ENCODE measurements around the gene SIPA1L3. TPM values are rescaled to one million over a fixed set of nuclear protein-coding genes. Genes with fewer than 3 reads are reported as not detected.

The SIPA1L3 gene
- total and polyA plus RNA-seq, 10 of the 15 experiments (the other 5 are each of a cell fraction or from before 2014, with no cell fraction given): 0.24 to 66.2 (median 19.1) TPM

GRCh38 chr19:38250428-38250820 is 343.4 kb downstream of the SIPA1L3 start:
- ChIA-PET POLR2A (no interaction called here), SMC1A (ENCODE audit: uncharacterized antibody, unreplicated experiment) (interaction anchor here (0.8 kb wide), 1 partner anchor 9 kb away, joined by 3 read pairs; no protein-coding TSS in a partner anchor), RAD21 (ENCODE audit: unreplicated experiment) (no interaction called here), CTCF (no interaction called here)
- Histone ChIP-seq H2AFZ (ENCODE audit: control insufficient read depth, low read depth, low read length) (no peak overlapping the region), H3K9ac (ENCODE audit: control insufficient read depth, insufficient read depth, low read length) (no peak overlapping the region), H3K36me3 (ENCODE audit: control insufficient read depth in 2 of 2, insufficient read depth in 2 of 2, low read length in 1 of 2) (no peaks in the 10 kb centered on the region), H3K4me2 (ENCODE audit: control insufficient read depth, insufficient read depth) (no peak overlapping the region), H3K9me3 (replicated peaks; ENCODE audit: control insufficient read depth, insufficient read depth, low read length) (no peaks in the 10 kb centered on the region), H3K4me1 (ENCODE audit: control insufficient read depth, insufficient read depth, low read length) (no peaks in the 10 kb centered on the region), H4K20me1 (ENCODE audit: control insufficient read depth, insufficient read depth) (no peaks in the 10 kb centered on the region), H3K27ac (ENCODE audit: control insufficient read depth, insufficient read depth) (no peak overlapping the region), H3K79me2 (ENCODE audit: control insufficient read depth, insufficient read depth, low read length) (no peaks in the 10 kb centered on the region), H3K4me3 (no peak overlapping the region), H3K27me3 (replicated peaks in 1 of 2; ENCODE audit: control insufficient read depth in 2 of 2, insufficient read depth in 2 of 2, low read length in 1 of 2) (peaks cover 0 to 2% of the 10 kb centered on the region in 2 experiments; a peak in 3 of 4 replicates)
- TF ChIP-seq SREBF2 (IDR thresholded peaks at IDR 0.05; ENCODE audit: low read length) (no peak), HCFC1 (IDR thresholded peaks at IDR 0.05; ENCODE audit: low read length) (no peak), ZBTB33 (IDR thresholded peaks at IDR 0.05) (no peak), RBBP5 (conservative IDR thresholded peaks at IDR 0.05) (no peak), STAT1 (conservative IDR thresholded peaks at IDR 0.05) (no peak)
- TF ChIP-seq, protein P1, sequence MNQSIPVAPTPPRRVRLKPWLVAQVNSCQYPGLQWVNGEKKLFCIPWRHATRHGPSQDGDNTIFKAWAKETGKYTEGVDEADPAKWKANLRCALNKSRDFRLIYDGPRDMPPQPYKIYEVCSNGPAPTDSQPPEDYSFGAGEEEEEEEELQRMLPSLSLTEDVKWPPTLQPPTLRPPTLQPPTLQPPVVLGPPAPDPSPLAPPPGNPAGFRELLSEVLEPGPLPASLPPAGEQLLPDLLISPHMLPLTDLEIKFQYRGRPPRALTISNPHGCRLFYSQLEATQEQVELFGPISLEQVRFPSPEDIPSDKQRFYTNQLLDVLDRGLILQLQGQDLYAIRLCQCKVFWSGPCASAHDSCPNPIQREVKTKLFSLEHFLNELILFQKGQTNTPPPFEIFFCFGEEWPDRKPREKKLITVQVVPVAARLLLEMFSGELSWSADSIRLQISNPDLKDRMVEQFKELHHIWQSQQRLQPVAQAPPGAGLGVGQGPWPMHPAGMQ (IDR thresholded peaks at IDR 0.05; ENCODE audit: borderline replicate concordance): no peak
- DNase-seq (ENCODE audit: low read depth, low spot score) (no peak), FAIRE-seq (no peak), ATAC-seq (no peak)
- intact Hi-C loops (cut with micrococcal nuclease; ENCODE audit: unreplicated experiment): no loop called here
- no TSS peak for BruUV-seq (replicated peaks)
- in situ Hi-C loops (cut with MboI): no loop called here

Measured in GM12878 (cell line).